Hepatocyte (in vitro differentiated cells): ENCODE results near the gene TMEM45A. TPM values are rescaled to one million over a fixed set of nuclear protein-coding genes. Genes with fewer than 3 reads are reported as not detected.

Experiments used
- DNase-seq: peaks from one replicate; pipeline ENCODE4 v3.0.0-alpha.2; 2016; ENCODE audit warnings: low spot score
- H2AFZ ChIP-seq: fragments of 200-600 bp; sonication (generic); 2 replicates; pipeline ENCODE4 v1.6.0; 2016; ENCODE audit warnings: antibody characterized with exemption, mild to moderate bottlenecking
- H3K27ac ChIP-seq: fragments of 200-600 bp; sonication (generic); 2 replicates; pipeline ENCODE4 v1.5.1; 2016; ENCODE audit warnings: mild to moderate bottlenecking
- H3K27me3 ChIP-seq: fragments of 200-600 bp; sonication (generic); 2 replicates; pipeline ENCODE4 v1.6.1; 2016
- H3K36me3 ChIP-seq: fragments of 200-600 bp; sonication (generic); replicated peaks from 2 replicates; pipeline ENCODE4 v1.5.1; 2016; ENCODE audit warnings: low read depth; ENCODE audit not compliant: insufficient read depth
- H3K4me1 ChIP-seq: fragments of 200-600 bp; sonication (generic); 2 replicates; pipeline ENCODE4 v1.5.1; 2016; ENCODE audit warnings: mild to moderate bottlenecking, moderate library complexity; ENCODE audit not compliant: insufficient read depth
- H3K4me2 ChIP-seq: fragments of 200-600 bp; sonication (generic); 2 replicates; pipeline ENCODE4 v1.6.0; 2016
- H3K4me3 ChIP-seq: fragments of 200-600 bp; sonication (generic); 2 replicates; pipeline ENCODE4 v1.5.1; 2016; ENCODE audit warnings: mild to moderate bottlenecking
- H3K79me2 ChIP-seq: fragments of 200-600 bp; sonication (generic); 2 replicates; pipeline ENCODE4 v1.6.0; 2017; ENCODE audit warnings: mild to moderate bottlenecking
- H3K9me2 ChIP-seq: fragments of 200-600 bp; sonication (generic); replicated peaks from 2 replicates; pipeline ENCODE4 v1.6.0; 2017; ENCODE audit warnings: mild to moderate bottlenecking; ENCODE audit not compliant: insufficient read depth
- H3K9me3 ChIP-seq: fragments of 200-600 bp; sonication (generic); 2 replicates; pipeline ENCODE4 v1.5.1; 2016; ENCODE audit warnings: low read depth, mild to moderate bottlenecking
- H4K20me1 ChIP-seq: fragments of 200-600 bp; sonication (generic); 2 replicates; pipeline ENCODE4 v1.6.0; 2016; ENCODE audit warnings: mild to moderate bottlenecking; ENCODE audit not compliant: insufficient read depth, poor library complexity, severe bottlenecking
- CTCF ChIP-seq: fragments of 200-600 bp; sonication (generic); IDR thresholded peaks from 2 replicates; pipeline ENCODE4 v1.5.1; 2016; ENCODE audit warnings: antibody characterized with exemption, mild to moderate bottlenecking; ENCODE audit not compliant: poor library complexity
- EZH2 ChIP-seq: fragments of 200-600 bp; sonication (generic); IDR thresholded peaks from 2 replicates; pipeline ENCODE4 v1.6.1; 2016; ENCODE audit warnings: antibody characterized with exemption, mild to moderate bottlenecking, borderline replicate concordance
- EZH2phosphoT487 ChIP-seq: fragments of 200-600 bp; sonication (generic); IDR thresholded peaks from one replicate; pipeline ENCODE4 v1.6.1; 2018; ENCODE audit warnings: antibody characterized with exemption, mild to moderate bottlenecking, low read depth, moderate library complexity; ENCODE audit not compliant: unreplicated experiment, severe bottlenecking
- WGBS: methylation state at CpG from one replicate; pipeline ENCODE4 v1.1.6; 2016; ENCODE audit warnings: low lambda C conversion rate; ENCODE audit errors: missing lambda C conversion rate; 5-methylcytosine and 5-hydroxymethylcytosine counted together
- polyA plus RNA-seq: library from polyadenylated mRNA; unstranded; fragments of >200 nt; fragmentation: Nextera tagmentation; extraction: Ambion mirVana; gene quantifications from 2 replicates; pipeline ENCODE4 v1.2.1, GENCODE V29; 2016
- total RNA-seq: library from RNA; depleted of rRNA; stranded (reverse); fragments of >200 nt; gene quantifications from 2 replicates; pipeline ENCODE4 v1.2.3, GENCODE V29; 2014

The TMEM45A gene
- total and polyA plus RNA-seq, 2 experiments from 2014 or later = 82.6 to 88.0 TPM

GRCh38 chr3:100563652-100564211 lies 71.3 kb downstream of the TMEM45A start:
- no peaks in the 10 kb centered on the region for H3K79me2 ChIP-seq
- 90% methylated on average over 2 of the region's 2 CpGs for WGBS
- no peaks in the 10 kb centered on the region for H3K27me3 ChIP-seq
- no peak for DNase-seq
- H3K9me2 ChIP-seq = no peaks in the 10 kb centered on the region
- TF ChIP-seq EZH2phosphoT487 = no peak
- no peak for TF ChIP-seq EZH2
- no peak for TF ChIP-seq CTCF
- H4K20me1 ChIP-seq = no peaks in the 10 kb centered on the region
- H3K4me1 ChIP-seq = peaks cover 13% of the 10 kb centered on the region
- H3K9me3 ChIP-seq = no peaks in the 10 kb centered on the region
- no peak overlapping the region for H3K4me3 ChIP-seq
- no peak overlapping the region for H2AFZ ChIP-seq
- H3K27ac ChIP-seq = no peak overlapping the region
- H3K4me2 ChIP-seq = no peak overlapping the region
- no peaks in the 10 kb centered on the region for H3K36me3 ChIP-seq

GRCh38 chr3:100570811-100571210 lies 78.4 kb downstream of the TMEM45A start:
- no peak overlapping the region for H3K27ac ChIP-seq
- 93% methylated on average over 2 of the region's 2 CpGs for WGBS
- no peaks in the 10 kb centered on the region for H3K36me3 ChIP-seq
- no peak overlapping the region for H3K4me3 ChIP-seq
- no peaks in the 10 kb centered on the region for H4K20me1 ChIP-seq
- TF ChIP-seq EZH2 (no peak), CTCF (no peak), EZH2phosphoT487 (no peak)
- DNase-seq = no peak
- H3K9me3 ChIP-seq = no peaks in the 10 kb centered on the region
- H3K4me2 ChIP-seq = no peak overlapping the region
- no peaks in the 10 kb centered on the region for H3K79me2 ChIP-seq
- no peaks in the 10 kb centered on the region for H3K27me3 ChIP-seq
- no peaks in the 10 kb centered on the region for H3K9me2 ChIP-seq
- no peak overlapping the region for H2AFZ ChIP-seq
- no peaks in the 10 kb centered on the region for H3K4me1 ChIP-seq

- H3K4me1 ChIP-seq = no peaks in the 10 kb centered on the region
- no peaks in the 10 kb centered on the region for H3K9me3 ChIP-seq
- H3K4me2 ChIP-seq = no peak overlapping the region
- no peak overlapping the region for H3K27ac ChIP-seq
- H3K36me3 ChIP-seq = no peaks in the 10 kb centered on the region
- WGBS = 98% methylated on average over 3 of the region's 3 CpGs
- H3K4me3 ChIP-seq = no peak overlapping the region
- DNase-seq = no peak
- H4K20me1 ChIP-seq = no peaks in the 10 kb centered on the region
- H2AFZ ChIP-seq = no peak overlapping the region
- no peaks in the 10 kb centered on the region for H3K27me3 ChIP-seq
- TF ChIP-seq CTCF = no peak
- H3K9me2 ChIP-seq = no peaks in the 10 kb centered on the region
- H3K79me2 ChIP-seq = no peaks in the 10 kb centered on the region
These were observed 82.1 kb downstream of the TMEM45A start for GRCh38 chr3:100574536-100574935.

GRCh38 chr3:100575704-100576103 lies 83.3 kb downstream of the TMEM45A start:
- 97% methylated on average over 6 of the region's 6 CpGs for WGBS
- no peaks in the 10 kb centered on the region for H3K9me2 ChIP-seq
- no peaks in the 10 kb centered on the region for H3K27me3 ChIP-seq
- DNase-seq = no peak
- no peaks in the 10 kb centered on the region for H3K9me3 ChIP-seq
- no peaks in the 10 kb centered on the region for H3K79me2 ChIP-seq
- H3K4me1 ChIP-seq = no peaks in the 10 kb centered on the region
- H4K20me1 ChIP-seq = no peaks in the 10 kb centered on the region
- no peak overlapping the region for H3K4me3 ChIP-seq
- no peak overlapping the region for H3K4me2 ChIP-seq
- no peak overlapping the region for H2AFZ ChIP-seq
- no peak for TF ChIP-seq EZH2
- TF ChIP-seq EZH2phosphoT487 = no peak
- TF ChIP-seq CTCF = no peak
- no peak overlapping the region for H3K27ac ChIP-seq
- no peaks in the 10 kb centered on the region for H3K36me3 ChIP-seq
